Keratinocyte (primary cell): ENCODE data around the gene ATP2C1. TPM values are rescaled to one million over a fixed set of nuclear protein-coding genes. Genes with fewer than 3 reads are reported as not detected.

Experiments
- DNase-seq: peaks from one replicate; pipeline ENCODE4 v3.0.0-alpha.2; 2011; ENCODE audit warnings: low read depth, missing footprints, low spot score
- FAIRE-seq: peaks from 2 replicates; lab custom pipeline; 2011; peaks lifted over from hg19 to GRCh38; lab: Jason Lieb, UNC
- H2AFZ ChIP-seq: 2 replicates; pipeline ENCODE4 v1.6.0; 2012; ENCODE audit warnings: low read length, control low read depth, inconsistent platforms; ENCODE audit not compliant: control insufficient read depth
- H3K27ac ChIP-seq: 2 replicates; pipeline ENCODE4 v1.5.1; 2011; ENCODE audit warnings: low read length; ENCODE audit not compliant: control insufficient read depth, insufficient read depth
- H3K27me3 ChIP-seq: 3 replicates; pipeline ENCODE4 v1.6.0; 2011; ENCODE audit warnings: low read length; ENCODE audit not compliant: control insufficient read depth, insufficient read depth; ENCODE audit errors: extremely low read depth
- H3K36me3 ChIP-seq, 2 experiments: 2 replicates in 1 of 2; 3 replicates in 1 of 2; pipeline ENCODE4 v1.5.1; 2011; ENCODE audit warnings: low read length in 2 of 2, mild to moderate bottlenecking in 1 of 2; ENCODE audit not compliant: control insufficient read depth in 2 of 2, insufficient read depth in 2 of 2; ENCODE audit errors: extremely low read depth in 1 of 2
- H3K4me1 ChIP-seq: 3 replicates; pipeline ENCODE4 v1.5.1; 2011; ENCODE audit warnings: low read length; ENCODE audit not compliant: control insufficient read depth, insufficient read depth; ENCODE audit errors: extremely low read depth
- H3K4me2 ChIP-seq: 3 replicates; pipeline ENCODE4 v1.6.0; 2011; ENCODE audit warnings: low read depth, low read length; ENCODE audit not compliant: control insufficient read depth, insufficient read depth; ENCODE audit errors: extremely low read depth
- H3K4me3 ChIP-seq, 3 experiments: fragments of 200-600 bp in 1 of 3; sonication (generic) in 1 of 3; 2 replicates in 2 of 3; 3 replicates in 1 of 3; pipeline ENCODE4 v1.5.1; 2011 to 2016; ENCODE audit warnings: low read length in 3 of 3, mild to moderate bottlenecking in 3 of 3, control low read depth in 2 of 3, inconsistent platforms in 1 of 3, low read depth in 1 of 3, mixed read lengths in 1 of 3, mixed run types in 1 of 3, moderate library complexity in 1 of 3; ENCODE audit not compliant: control insufficient read depth in 2 of 3, insufficient read depth in 2 of 3; ENCODE audit errors: extremely low read depth in 1 of 3
- H3K79me2 ChIP-seq: 2 replicates; pipeline ENCODE4 v1.6.0; 2012; ENCODE audit warnings: low read length; ENCODE audit not compliant: control insufficient read depth, insufficient read depth
- H3K9ac ChIP-seq: 3 replicates; pipeline ENCODE4 v1.6.0; 2011; ENCODE audit warnings: low read length; ENCODE audit not compliant: control insufficient read depth, insufficient read depth; ENCODE audit errors: extremely low read depth
- H3K9me1 ChIP-seq: 3 replicates; pipeline ENCODE4 v1.6.0; 2011; ENCODE audit warnings: low read length; ENCODE audit not compliant: control insufficient read depth, insufficient read depth; ENCODE audit errors: extremely low read depth
- H3K9me3 ChIP-seq: 2 replicates; pipeline ENCODE4 v1.5.1; 2012; ENCODE audit warnings: low read depth, low read length; ENCODE audit not compliant: control insufficient read depth
- H4K20me1 ChIP-seq: 3 replicates; pipeline ENCODE4 v1.6.0; 2011; ENCODE audit warnings: low read length; ENCODE audit not compliant: control insufficient read depth, insufficient read depth; ENCODE audit errors: extremely low read depth
- CTCF ChIP-seq, 3 experiments: IDR thresholded peaks in 1 of 3; conservative IDR thresholded peaks in 1 of 3; optimal IDR thresholded peaks in 1 of 3; 2 replicates in 2 of 3; 3 replicates in 1 of 3; pipeline versions ENCODE3 to v1.5.1; 2011; ENCODE audit warnings: low read length in 3 of 3, mild to moderate bottlenecking in 3 of 3, moderate library complexity in 2 of 3, control low read depth in 1 of 3, inconsistent platforms in 1 of 3; ENCODE audit not compliant: insufficient read depth in 2 of 3; ENCODE audit errors: extremely low read depth in 1 of 3
- EZH2 ChIP-seq: IDR thresholded peaks from one replicate; pipeline ENCODE4 v1.6.1; 2012; ENCODE audit warnings: inconsistent platforms, mild to moderate bottlenecking, low read length, moderate library complexity
- dilution Hi-C: fragments of 300-500 bp; cut with MboI; formaldehyde crosslinking; loops from one replicate; pipeline ENCODE4 v1.7.0; 2020; ENCODE audit warnings: low sequenced_read_pairs; ENCODE audit not compliant: extremely low pct_ligation_motif_present
- polyA plus RNA-seq, 5 experiments: library from polyadenylated mRNA; depleted of rRNA in 3 of 5; stranded (reverse) in 3 of 5; stranded (forward) in 1 of 5; unstranded in 1 of 5; fragments of >200 nt; gene quantifications; 1 replicate in 1 of 5; 2 replicates in 3 of 5; 3 replicates in 1 of 5; pipeline versions ENCODE4 v1.2.1 to v1.2.3, GENCODE V29; 2011 to 2012; ENCODE audit warnings: missing spikeins in 2 of 5, low read depth in 1 of 5, low replicate concordance in 1 of 5

The ATP2C1 gene
- polyA plus RNA-seq, 1 donor (not counting 4 experiments of a cell fraction or from before 2014, with no cell fraction given) = 141 TPM

- Histone ChIP-seq H3K27ac (peak overlapping the region; percentile 13), H3K9me1 (no peaks in the 10 kb centered on the region), H3K4me1 (peaks cover 31% of the 10 kb centered on the region), H2AFZ (no peak overlapping the region), H3K9ac (no peak overlapping the region), H3K27me3 (no peaks in the 10 kb centered on the region), H3K9me3 (no peaks in the 10 kb centered on the region), H3K79me2 (no peaks in the 10 kb centered on the region), H3K4me2 (peak overlapping the region; percentile 27), H3K4me3 (no peak overlapping the region), H3K36me3 (no peaks in the 10 kb centered on the region), H4K20me1 (no peaks in the 10 kb centered on the region)
- dilution Hi-C loops = no loop called here
- TF ChIP-seq CTCF (optimal IDR thresholded peaks at IDR 0.05 in 1 of 3, IDR thresholded peaks at IDR 0.05 in 1 of 3, conservative IDR thresholded peaks at IDR 0.05 in 1 of 3; ENCODE audit: extremely low read depth in 1 of 3, insufficient read depth in 2 of 3, low read length in 3 of 3) (no peak), EZH2 (no peak)
- DNase-seq = no peak
- peak; percentile 96 for FAIRE-seq
Measured at GRCh38 chr3:130846181-130846580, 47.7 kb upstream of the ATP2C1 start.

- Histone ChIP-seq H3K79me2 (peaks cover 20% of the 10 kb centered on the region), H3K9ac (peak overlapping the region; percentile 46), H3K27ac (peak overlapping the region; percentile 97), H3K4me2 (peak overlapping the region; percentile 93), H3K4me3 (no peak overlapping the region), H3K9me1 (no peaks in the 10 kb centered on the region), H3K9me3 (no peaks in the 10 kb centered on the region), H3K27me3 (no peaks in the 10 kb centered on the region), H3K4me1 (peaks cover 43% of the 10 kb centered on the region), H2AFZ (no peak overlapping the region), H3K36me3 (no peaks in the 10 kb centered on the region), H4K20me1 (no peaks in the 10 kb centered on the region)
- dilution Hi-C loops = no loop called here
- DNase-seq (no peak), FAIRE-seq (peak; percentile 77)
- no peak for TF ChIP-seq EZH2
- TF ChIP-seq CTCF (optimal IDR thresholded peaks at IDR 0.05 in 1 of 3, IDR thresholded peaks at IDR 0.05 in 1 of 3, conservative IDR thresholded peaks at IDR 0.05 in 1 of 3; ENCODE audit: extremely low read depth in 1 of 3, insufficient read depth in 2 of 3, low read length in 3 of 3) = no peak
Measured at GRCh38 chr3:130849091-130849552, 44.8 kb upstream of the ATP2C1 start.
